IPS DF 4.7 (cell line): ENCODE results near the gene LYRM4.

Experiments used
- DNase-seq: peaks from one replicate; pipeline ENCODE4 v3.0.0-alpha.2; 2013; ENCODE audit warnings: low spot score; ENCODE audit errors: extremely low read depth

Gene LYRM4

DNA sequence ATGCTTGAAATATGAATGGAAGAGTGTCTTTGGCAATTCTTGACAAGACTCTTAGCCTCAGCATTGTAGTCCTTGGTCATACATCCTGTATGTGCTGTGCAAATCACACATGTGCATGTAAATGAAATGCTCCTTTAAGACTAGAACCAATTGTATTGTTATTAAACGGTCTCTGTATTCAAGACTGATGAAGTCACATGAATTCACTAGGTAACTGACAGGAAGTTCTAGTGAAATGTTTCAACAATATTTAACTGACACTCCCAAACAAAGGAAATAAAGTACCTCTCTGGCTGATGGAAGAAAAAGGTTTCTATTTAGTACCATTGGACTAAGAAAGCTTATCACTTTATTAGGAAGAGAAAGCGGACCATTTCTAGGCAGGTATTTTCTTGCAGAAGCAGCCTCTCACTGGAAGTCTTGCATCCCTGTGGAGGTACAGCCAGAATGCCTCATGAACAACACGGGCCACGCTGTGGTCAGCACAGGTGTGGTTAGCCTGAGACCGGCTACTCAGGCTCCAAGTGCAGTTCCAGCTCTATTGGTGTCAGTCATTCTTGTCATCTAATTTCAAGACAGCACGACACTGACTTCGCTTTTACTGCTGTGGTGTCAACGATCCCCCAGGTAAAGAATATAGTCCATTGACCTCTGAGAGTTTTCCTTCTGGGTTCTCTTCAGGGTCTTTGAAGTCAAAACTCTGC lies 158.3 kb downstream of the LYRM4 start:
- DNase-seq: no peak

DNA sequence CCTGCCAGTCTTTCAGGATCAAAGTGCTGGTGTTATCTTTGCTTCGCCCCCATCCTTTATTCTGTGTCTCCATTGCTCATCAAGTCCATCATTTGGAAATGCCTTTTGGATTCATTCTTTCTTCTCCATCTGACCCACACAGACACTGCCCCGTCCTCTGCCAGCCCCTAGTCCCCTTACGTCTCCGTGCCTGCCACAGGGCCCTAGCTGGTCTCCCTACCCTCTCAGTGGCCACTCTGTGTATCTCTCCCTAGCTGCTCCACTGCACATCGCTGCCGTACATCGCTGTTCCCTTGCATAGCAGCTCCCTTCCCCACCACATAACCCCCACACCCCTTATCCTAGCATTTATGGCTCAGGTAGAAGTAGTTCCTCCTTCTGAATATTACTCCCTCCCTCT lies 159.9 kb downstream of the LYRM4 start:
- DNase-seq: no peak

DNA sequence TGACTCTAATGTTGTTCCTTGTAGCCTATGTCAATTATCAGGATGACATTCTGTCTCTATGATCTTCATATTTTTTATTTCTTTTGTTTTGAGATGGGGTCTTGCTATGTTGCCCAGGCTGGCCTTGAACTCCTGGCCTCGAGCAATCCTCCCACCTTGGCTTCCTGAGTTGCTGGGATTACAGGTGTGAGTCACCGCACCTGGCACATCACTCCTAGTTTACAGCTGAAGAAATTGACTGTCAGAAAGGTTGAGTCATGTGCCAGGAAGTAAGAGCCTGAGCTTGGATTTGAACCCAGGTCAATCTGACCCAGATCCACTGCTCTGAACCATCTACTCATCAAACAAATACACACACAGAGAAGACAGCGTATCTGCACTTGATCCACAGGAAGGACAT lies 161.2 kb downstream of the LYRM4 start:
- DNase-seq: no peak

DNA sequence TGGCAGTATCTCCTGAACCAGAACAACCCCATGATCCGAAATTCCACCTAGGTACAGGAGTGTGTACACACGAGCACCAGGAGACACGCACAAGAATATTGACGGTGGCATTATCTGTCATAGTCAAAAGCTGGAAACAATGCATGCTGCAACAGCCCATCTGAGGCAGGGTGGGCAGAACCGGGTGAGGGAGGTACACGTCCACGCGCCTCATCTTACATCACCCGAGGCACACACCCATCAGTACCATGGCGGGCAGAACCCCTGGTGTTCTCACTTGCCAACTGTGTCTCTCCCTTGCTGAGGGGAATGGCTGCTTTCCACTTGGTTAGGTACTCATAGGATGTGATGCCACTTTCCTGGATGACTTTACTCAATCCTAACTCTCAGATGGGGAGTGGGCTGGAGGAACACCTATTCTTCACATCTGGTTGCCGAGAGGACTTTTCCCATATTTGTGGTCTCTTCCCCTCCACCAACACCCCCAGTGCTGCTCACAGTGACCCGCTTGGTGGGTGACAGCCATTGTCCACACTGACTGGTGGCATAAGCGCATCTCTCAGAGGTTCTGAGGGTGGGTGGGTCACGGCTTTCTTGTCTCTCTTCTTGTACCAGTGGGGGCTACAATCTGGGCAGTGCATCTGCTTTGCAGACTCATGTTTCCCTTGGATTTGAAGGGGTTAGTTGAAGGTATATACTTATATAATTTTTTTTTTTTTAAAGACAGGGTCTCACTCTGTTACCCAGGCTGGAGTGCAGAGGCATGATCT lies 162.1 kb downstream of the LYRM4 start:
- DNase-seq: no peak

DNA sequence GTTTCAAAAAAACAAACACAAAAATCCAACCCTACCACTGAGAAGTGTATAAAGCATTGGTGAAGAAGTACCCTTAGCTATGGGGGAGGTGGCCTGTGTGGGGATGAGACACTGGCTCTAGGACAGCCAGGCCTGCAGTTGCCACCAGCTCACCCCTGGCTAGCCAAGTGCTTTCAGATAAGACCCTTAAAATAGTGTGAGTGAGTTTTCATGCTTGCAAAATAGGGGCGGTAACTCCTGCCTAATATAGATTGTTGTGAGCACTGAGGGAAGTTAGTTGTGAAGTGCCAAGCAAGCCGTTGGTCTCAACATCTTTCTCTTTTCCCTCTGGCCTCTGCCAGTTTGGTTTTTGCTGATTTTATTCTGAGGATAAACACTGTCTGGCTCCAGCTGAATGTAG lies 164.3 kb downstream of the LYRM4 start:
- no peak for DNase-seq

DNA sequence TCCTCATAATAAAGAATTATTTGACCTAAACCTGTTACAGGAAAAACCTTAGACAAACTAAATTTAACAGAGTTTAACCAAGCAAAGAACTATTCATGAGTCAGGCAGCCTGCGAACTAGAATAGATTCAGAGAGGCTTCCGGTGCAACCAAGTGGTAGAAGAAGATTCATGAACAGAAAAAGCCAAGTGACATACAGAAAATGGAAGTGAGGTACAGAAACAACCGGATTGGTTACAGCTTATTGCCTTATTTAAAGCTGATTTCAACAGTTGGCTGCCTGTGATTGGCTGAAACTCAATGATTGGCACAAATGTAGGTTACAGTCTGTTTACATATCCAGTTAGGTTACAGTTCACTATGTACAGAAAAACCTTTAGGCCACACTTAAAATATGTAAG lies 165.5 kb downstream of the LYRM4 start:
- no peak for DNase-seq

DNA sequence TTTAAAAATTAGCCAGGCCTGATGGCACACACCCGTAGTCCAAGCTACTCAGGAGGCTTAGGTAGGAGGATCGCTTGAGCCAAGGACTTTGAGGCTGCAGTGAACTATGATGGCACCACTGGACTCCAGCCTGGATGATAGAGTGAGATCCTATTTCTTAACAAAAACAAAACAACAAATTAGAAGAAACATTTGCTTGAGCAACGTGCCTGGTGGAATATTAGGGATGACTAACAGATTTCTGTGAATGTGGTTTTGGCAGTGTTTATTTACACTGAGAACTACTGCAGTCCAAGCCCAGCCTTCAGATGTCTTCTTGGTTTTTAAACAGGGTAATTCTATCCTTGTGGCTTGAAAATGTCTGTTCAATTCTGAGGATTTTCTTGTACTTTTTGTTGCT lies 166.4 kb downstream of the LYRM4 start:
- no peak for DNase-seq

DNA sequence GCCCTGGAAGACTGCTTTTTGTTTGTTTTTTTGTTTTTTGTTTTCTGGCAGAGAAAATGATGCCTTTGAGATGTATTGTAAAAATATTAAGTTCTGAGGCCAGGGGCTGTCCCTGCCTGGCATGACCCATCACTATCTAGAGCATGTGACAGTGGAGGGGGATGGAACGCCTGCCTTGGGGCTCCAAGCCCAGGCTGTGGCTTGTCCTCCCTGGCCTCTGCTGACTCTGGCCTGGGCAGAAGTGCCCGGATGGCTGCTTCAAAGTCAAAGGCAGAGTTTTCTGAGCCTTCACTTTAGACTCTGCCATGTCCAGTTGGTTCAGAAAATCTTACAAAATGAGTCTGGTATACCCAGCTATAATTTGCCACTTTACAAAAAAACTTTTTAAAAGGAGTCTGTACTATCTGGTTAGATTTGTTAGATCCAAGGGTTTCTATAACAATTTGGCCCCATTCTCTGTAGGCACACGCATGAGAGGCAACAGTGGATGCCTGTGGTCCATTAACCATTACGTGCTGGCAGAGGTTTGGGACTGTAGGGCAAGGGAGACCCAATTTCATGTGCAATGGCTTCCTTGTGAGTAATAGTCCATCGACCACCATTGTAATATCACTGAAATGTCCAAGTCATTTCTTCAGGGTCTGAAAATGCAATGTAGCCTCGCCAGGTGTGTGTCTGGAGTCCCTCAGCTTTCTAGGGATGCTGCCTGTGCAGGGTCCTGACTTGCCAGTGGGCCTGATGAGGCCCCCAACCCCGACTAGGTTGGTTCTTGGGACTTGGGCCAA lies 167.3 kb downstream of the LYRM4 start:
- DNase-seq: no peak

DNA sequence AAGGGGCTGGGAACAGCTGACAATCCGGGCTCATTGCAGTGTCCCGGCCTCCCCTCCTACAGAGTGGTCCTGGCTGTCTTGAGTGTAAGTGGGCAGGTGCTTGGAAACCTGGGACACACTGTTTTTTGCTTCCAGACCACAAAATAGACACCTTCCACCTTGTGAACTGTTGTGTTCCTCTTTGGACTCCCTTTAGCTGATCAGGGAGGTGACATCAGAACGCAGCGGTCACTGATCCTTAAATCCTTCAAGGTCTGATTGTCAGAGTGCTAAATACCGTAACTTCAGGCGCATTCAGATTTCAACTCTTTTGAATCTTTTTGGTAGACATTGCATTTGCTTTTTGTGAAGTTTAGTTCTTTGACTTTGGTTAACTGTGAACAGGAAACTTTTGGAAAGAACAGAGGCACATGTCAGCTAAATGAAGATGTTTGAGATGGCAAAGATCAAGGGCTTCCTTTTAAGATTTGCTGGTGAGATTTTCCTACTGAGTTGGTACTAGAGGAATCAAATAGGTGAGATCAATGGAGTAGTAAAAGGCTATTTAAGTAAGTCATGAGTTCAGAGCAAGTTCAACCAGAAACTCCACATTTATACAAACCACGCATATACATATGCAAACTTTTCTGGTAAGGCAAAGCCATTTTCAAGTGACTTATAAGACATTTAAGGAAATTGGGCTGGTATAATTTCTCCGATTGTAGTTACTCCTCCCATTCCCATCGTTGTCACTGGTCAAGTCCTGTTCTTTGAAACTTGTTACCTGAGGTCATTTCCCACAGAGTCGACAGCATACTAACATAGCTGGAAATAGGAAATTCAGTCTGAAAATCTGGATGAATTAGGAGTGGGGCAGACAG lies 169.3 kb downstream of the LYRM4 start:
- no peak for DNase-seq

DNA sequence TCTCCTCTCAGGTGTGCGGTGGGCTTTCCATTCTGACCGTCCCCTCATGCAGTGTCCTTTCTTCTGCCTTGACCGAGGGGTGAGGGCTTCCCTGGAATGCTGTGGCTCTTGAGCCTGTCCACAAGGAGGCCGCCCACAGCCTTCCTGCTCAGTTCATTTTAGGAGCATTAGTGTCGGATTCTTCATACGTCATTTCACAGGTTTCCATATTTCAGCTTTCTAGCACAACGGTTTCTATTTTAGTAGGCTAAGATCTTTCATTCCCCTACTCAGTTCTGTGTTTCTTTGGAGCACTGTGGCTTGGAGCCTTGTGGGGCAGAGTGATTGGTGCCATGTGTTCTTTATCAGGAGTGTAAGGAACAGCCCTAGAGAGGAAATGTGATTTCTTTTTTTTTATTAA lies 170.1 kb downstream of the LYRM4 start:
- no peak for DNase-seq

DNA sequence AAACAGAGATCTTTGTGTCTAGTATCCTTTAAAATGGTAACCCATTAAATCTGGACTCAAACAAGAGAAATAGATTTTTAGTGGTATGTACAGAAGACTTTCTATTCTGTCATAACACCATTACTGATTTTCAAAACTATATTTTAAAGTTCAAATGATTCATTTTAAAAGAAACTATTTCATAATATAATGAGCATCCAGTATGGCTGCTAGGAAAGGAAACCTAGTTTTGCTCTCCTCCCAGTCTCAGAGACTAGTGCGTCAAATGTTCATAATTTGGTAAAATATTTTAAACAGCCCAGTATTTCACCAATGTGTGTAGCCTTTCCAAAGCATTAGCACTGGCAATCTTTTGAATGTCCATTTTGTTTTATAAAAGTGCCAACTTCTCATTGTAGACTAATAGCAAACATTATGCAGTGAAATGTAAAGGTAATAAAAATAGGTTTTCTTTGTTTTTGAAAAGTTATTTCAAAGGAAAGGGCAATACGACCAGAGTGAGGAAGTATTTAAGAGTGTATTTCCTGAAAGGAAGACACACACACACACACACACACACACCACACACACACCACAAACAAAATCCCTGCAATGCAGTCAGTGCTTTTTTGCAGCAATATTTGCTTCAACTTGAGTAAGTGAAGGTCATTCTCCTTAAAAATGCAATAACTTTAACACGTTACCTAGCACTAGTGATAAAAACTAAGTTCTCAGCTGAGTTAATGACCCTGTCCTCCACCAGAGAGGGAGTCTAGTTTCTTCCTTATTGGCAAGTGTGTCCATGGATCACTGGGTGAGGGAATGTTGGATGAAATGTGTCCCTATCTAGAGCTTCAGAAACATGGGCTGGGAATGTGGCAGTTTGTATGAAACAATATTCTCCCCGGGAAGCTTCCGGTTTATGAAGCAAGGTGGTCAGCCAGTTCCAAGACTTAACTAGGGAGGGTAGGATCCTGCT lies 171.0 kb downstream of the LYRM4 start:
- no peak for DNase-seq

DNA sequence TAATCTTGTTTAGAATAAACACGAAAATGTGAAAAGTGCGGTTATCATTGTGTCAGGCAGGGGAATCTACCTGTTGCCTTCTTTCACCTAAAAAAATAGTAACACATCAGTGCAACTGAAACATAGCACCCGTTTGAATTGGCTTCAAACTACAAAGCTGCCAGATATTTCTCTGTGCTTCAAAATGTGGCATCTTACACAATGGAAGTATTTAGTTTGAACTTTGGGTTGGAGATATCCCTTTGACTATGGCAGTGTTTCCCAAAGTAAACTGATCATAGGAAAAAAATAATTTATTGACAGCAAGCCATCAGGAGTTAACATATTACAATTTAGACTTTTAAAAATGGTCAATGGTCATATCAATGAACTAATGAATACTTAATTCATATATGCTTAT lies 172.0 kb downstream of the LYRM4 start:
- DNase-seq: no peak

DNA sequence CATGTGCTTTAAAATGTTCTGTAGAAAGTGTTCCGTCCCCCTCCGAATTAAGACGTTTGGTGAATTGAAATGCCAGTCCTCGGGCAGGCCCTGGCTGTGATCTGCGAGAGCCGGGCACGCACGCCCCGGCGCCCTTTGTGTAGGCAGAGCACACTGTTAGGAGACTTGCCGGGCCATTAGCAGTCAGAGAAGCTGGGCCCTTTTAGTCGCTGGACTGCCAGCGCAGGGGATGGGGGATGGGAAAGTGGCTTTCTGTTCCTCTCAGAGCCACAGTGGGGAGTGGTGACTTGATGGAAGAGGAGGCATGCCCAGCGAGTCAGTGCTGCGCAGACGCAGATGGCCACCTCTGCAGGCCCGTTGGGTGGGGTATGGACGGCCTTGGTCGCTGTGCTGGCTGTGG lies 173.4 kb downstream of the LYRM4 start:
- no peak for DNase-seq

DNA sequence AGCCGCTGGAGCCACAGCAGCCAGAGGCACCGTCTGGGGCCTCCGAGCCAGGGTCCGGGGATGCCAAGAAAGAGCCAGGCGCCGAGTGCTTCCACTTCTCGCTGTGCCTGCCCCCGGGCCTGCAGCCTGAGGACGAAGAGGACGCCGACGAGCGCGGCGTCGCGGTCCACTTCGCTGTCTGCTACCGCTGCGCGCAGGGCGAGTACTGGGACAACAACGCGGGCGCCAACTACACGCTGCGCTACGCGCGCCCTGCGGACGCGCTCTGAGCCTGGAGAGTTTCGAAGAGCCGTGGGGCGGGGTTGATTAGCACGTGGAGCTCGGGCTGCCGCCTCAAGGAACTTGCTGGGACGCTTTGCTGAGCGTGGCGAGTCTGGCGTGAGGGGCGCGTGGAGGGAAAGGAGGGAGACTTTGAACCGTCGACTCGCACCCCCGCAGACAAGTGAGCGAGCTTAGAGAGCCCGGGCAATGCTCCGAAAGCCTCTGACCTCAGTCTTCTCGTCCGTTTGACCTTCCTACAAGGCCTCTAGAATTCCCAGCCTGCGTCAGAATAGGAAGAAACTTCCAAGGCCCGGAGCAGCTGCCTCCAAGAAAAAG lies 174.4 kb downstream of the LYRM4 start:
- DNase-seq: no peak

DNA sequence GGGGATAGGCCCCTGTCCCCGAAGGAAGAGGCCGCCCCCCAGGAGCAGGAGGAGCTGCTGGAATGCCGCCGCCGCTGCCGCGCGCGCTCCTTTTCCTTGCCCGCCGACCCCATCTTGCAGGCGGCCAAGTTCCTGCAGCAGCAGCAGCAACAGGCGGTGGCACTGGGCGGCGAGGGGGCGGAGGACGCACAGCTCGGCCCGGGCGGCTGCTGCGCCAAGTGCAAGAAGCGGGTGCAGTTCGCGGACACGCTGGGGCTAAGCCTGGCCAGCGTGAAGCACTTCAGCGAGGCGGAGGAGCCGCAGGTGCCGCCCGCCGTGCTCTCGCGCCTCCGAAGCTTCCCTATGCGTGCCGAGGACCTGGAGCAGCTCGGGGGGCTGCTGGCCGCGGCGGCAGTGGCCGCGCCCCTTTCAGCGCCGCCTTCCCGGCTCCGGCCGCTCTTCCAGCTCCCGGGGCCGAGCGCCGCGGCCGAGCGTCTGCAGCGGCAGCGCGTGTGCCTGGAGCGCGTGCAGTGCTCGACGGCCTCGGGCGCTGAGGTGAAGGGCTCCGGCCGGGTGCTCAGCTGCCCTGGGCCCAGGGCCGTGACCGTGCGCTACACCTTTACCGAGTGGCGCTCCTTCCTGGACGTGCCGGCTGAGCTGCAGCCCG lies 175.0 kb downstream of the LYRM4 start:
- DNase-seq: no peak

DNA sequence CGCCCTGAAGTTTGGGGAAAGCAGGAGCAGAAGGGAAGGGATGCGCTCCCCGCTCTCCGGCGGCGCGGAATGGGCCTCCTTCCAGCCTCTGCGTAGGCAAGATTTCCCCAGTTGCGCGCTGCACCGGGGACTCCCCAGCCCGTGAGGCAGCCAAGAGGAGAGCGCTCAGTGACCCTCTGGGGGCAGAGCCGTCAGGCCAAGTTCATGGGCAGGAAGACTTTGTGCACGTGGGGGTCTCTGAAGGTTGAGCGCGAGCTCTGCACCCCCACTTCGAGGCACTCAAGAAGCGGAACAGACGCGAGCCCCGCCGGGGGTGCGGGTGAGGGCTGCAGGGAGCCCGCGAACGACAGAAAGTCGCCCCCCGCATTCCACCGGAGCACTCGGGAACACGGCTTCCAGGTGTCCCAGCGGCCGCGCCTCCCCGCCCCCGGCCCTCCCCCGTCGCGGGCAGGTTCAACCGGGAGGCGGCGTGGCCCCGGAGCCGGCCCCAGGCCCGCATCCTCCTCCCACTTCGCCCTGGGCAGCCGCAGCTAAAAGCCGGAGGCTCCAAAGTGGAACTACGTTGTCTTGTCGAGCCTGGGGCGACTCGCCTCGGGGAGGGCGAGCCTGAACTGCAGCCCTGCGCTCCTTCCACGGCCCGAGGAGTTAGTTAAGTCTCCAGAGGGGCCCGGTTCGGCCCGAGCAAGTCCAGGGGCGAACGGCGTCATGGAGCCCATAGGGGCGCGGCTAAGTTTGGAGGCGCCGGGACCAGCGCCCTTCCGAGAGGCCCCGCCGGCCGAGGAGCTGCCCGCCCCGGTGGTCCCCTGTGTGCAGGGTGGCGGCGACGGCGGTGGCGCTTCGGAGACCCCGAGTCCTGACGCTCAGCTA lies 175.7 kb downstream of the LYRM4 start, which contains the start of gene PPP1R3G:
Gene PPP1R3G (plus strand): TSS at position 561 of the 867 bp plus-strand sequence. CDS start 145 bp downstream, at position 706.
- no peak for DNase-seq

DNA sequence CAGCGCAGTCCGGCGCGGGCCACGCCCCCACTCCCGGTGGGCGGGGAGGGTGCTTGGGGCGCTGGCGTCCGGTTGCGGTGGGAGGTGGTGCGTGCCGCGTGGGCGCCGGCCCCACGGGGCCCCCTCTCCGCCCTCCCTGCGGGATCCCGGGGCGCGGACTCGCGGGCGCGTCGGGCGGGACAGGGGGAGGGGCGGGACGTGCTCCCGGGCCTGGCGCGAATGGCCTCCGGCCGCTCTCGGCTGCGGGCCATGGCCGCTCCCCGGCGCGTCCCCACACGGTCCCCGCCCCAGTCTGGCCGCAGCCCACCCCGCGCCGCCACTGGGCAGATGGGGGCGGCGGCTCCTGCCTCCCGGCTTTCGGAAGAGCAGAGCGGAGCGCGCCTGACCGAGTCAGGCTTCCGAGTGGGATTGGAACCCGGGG lies 176.4 kb downstream of the LYRM4 start:
- DNase-seq: no peak

DNA sequence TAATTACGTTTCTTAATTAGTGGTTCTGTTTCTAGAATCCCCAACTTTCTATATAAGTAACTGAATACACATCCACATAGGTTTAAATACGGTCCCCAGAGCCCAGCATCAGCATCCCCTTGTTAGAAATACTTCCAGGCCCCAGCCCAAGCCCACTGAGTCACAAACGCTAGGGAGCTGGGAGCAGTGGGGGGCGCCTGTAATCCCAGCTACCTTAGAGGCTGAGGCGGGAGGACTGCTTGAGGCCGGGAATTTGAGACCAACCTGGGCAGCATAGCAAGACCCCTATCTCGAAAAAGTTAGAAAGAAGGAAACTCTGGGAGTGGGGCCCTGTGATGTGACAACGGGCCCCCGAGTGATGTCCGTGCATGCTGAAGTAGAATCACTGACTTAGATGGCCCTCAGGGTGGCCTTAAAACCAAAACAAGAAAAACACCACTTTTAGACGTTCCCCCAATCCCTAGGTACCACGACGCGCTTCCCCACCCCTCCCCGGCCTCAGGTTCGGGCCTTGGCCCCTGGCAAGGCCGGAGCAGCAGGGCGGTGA lies 176.9 kb downstream of the LYRM4 start:
- DNase-seq: no peak
